BJ (cell line): ENCODE measurements around the gene UBA1. TPM values are rescaled to one million over a fixed set of nuclear protein-coding genes. Genes with fewer than 3 reads are reported as not detected.

Experiments
- CTCF ChIA-PET: fragments of 350-600 bp; formaldehyde crosslinking; extraction: SDS; loops from one replicate; lab custom pipeline; 2021; ENCODE audit warnings: antibody characterized with exemption, inconsistent platforms; lab: Yijun Ruan, JAX
- POLR2A ChIA-PET: fragments of 300-600 bp; sonication (Branson Sonifier 250); formaldehyde crosslinking; extraction: SDS; loops from one replicate; lab custom pipeline; 2021; ENCODE audit warnings: antibody characterized with exemption; lab: Charles Lee
- DNase-seq: peaks from one replicate; pipeline ENCODE4 v3.0.0-alpha.2; 2011; ENCODE audit warnings: low read depth
- H3K27me3 ChIP-seq: 2 replicates; pipeline ENCODE4 v1.6.0; 2011; ENCODE audit warnings: low read length; ENCODE audit not compliant: control insufficient read depth, insufficient read depth
- H3K36me3 ChIP-seq: 2 replicates; pipeline ENCODE4 v1.5.1; 2011; ENCODE audit warnings: low read length; ENCODE audit not compliant: control insufficient read depth, insufficient read depth
- H3K4me3 ChIP-seq: 2 replicates; pipeline ENCODE4 v1.5.1; 2011; ENCODE audit warnings: low read depth, mild to moderate bottlenecking, control low read depth, low read length
- polyA plus RNA-seq: library from polyadenylated mRNA; depleted of rRNA; stranded (reverse); fragments of >200 nt; gene quantifications from 2 replicates; pipeline ENCODE4 v1.2.3, GENCODE V29; 2011
- TF ChIP-seq, protein P1 (sequence below): IDR thresholded peaks from 2 replicates; pipeline ENCODE4 v1.5.1; 2011; ENCODE audit warnings: low read depth, mild to moderate bottlenecking, control low read depth, inconsistent platforms, low read length, moderate library complexity; ENCODE audit not compliant: insufficient read depth

The UBA1 gene
- polyA plus RNA-seq, 1 experiment = 296 TPM

GRCh38 chrX:47170861-47171692 lies 22.6 kb upstream of the UBA1 start:
- ChIA-PET CTCF (no interaction called here), POLR2A (no interaction called here)
- TF ChIP-seq, protein P1, sequence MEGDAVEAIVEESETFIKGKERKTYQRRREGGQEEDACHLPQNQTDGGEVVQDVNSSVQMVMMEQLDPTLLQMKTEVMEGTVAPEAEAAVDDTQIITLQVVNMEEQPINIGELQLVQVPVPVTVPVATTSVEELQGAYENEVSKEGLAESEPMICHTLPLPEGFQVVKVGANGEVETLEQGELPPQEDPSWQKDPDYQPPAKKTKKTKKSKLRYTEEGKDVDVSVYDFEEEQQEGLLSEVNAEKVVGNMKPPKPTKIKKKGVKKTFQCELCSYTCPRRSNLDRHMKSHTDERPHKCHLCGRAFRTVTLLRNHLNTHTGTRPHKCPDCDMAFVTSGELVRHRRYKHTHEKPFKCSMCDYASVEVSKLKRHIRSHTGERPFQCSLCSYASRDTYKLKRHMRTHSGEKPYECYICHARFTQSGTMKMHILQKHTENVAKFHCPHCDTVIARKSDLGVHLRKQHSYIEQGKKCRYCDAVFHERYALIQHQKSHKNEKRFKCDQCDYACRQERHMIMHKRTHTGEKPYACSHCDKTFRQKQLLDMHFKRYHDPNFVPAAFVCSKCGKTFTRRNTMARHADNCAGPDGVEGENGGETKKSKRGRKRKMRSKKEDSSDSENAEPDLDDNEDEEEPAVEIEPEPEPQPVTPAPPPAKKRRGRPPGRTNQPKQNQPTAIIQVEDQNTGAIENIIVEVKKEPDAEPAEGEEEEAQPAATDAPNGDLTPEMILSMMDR = no peak
- peaks cover 20% of the 10 kb centered on the region for H3K36me3 ChIP-seq
- DNase-seq = no peak
- H3K4me3 ChIP-seq = no peak overlapping the region
- H3K27me3 ChIP-seq = no peaks in the 10 kb centered on the region

GRCh38 chrX:47171996-47172395 lies 21.6 kb upstream of the UBA1 start:
- POLR2A ChIA-PET = no interaction called here
- TF ChIP-seq, protein P1 = no peak
- H3K4me3 ChIP-seq = no peak overlapping the region
- no peak for DNase-seq
- H3K27me3 ChIP-seq = no peaks in the 10 kb centered on the region
- H3K36me3 ChIP-seq = peaks cover 24% of the 10 kb centered on the region
- CTCF ChIA-PET = no interaction called here

DNA sequence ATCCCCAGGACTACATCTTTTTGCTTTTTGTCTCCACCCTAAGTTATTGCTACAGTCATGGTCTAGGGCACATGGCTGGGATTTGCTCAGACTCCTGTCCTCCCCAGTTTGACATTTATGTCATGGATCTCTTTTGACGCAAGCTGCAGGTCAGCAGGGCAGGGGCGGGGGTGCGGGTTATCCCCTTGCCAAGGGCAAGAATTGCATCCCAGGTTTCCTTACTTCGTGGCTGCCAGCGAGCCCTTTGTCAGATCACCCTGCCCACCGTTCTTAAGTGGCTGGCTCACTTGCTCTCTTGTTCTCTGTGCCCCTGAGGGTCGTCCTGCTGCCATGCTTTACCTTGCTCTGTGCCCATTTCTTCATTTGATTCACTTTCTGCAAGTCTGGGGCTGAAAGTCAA lies 21.1 kb upstream of the UBA1 start:
- no peaks in the 10 kb centered on the region for H3K27me3 ChIP-seq
- ChIA-PET POLR2A (no interaction called here), CTCF (no interaction called here)
- DNase-seq = no peak
- H3K4me3 ChIP-seq = no peak overlapping the region
- peaks cover 25% of the 10 kb centered on the region for H3K36me3 ChIP-seq
- TF ChIP-seq, protein P1 = no peak

DNA sequence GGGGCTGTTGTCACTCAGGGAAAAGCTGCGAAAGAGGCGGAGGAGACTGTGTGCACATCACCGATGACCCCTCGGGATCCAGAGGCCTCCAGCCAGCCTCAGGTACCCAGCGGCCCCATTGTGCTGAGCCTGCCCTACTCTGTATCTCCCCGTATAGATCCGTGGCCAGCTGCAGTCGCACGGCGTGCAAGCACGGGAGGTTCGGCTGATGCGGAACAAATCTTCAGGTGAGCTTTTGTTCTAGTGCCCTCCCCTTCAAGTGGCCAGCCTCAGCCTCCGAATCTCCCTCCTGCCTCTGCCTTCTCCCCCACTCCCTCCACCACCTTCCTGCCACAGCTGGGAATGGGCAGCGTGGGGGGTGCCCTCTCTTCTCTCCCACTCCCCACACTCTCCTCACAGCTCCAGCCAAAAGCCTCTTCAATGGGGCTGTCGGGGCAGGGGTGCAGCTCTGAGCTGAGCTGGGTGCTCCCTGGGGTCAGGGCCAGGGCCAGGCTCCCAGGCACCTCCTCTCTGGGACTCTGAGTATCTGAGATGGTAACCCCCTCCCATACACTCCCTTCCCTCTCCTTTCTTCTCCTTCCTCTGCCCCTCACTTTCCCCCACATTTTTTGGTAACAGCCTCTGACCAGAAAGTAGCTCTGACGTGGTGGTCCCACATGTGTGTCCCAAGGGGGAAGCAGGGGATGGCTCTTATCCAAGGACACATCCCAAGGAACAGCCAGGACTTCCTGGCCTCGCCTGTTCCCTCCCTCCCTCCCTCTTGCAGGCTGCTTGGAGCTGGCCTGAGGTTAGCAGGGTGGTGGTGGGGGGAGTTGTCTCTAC lies 20.4 kb upstream of the UBA1 start:
- POLR2A ChIA-PET = no interaction called here
- TF ChIP-seq, protein P1 = no peak
- peaks cover 25% of the 10 kb centered on the region for H3K36me3 ChIP-seq
- CTCF ChIA-PET = no interaction called here
- no peak for DNase-seq
- no peaks in the 10 kb centered on the region for H3K27me3 ChIP-seq
- no peak overlapping the region for H3K4me3 ChIP-seq

DNA sequence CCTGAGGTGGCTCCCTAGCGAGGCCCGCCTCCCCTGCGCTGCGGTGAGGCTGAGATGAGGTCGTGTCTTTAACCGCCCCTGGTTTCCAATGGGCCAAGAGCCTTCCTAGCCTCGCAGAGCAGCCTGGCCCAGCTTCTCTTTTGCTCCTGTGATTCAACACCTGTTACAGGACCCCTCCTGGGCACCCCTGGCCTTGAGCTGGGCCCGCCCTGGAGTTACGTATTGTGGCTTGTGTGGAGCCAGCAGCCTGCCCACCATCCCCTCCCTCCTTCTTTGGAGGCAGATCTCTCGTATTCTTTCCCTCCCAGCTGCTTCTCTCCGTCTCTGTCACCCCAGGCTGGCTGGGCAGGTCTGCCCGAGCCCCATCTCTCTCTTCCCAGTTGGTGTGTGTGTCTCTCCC lies 19.3 kb upstream of the UBA1 start:
- TF ChIP-seq, protein P1 = no peak
- no peak overlapping the region for H3K4me3 ChIP-seq
- peaks cover 25% of the 10 kb centered on the region for H3K36me3 ChIP-seq
- no peaks in the 10 kb centered on the region for H3K27me3 ChIP-seq
- no peak for DNase-seq
- POLR2A ChIA-PET = no interaction called here
- CTCF ChIA-PET = no interaction called here
